HAP-1 (cell line): Measurements from ENCODE around the gene PLEKHM3.

Source experiments
- DNase-seq, 2 experiments: peaks; one replicate each; pipeline ENCODE4 v3.0.0-alpha.2; 2016 to 2020; ENCODE audit warnings: low spot score in 2 of 2
- H3K27me3 ChIP-seq: fragments of 250-450 bp; sonication (Bioruptor Pico); 2 replicates; pipeline ENCODE4 v1.5.1; 2020; ENCODE audit warnings: low read depth, mild to moderate bottlenecking, moderate library complexity
- H3K36me3 ChIP-seq: fragments of 250-450 bp; sonication (Bioruptor Pico); replicated peaks from 2 replicates; pipeline ENCODE4 v1.5.1; 2020; ENCODE audit warnings: mild to moderate bottlenecking
- H3K4me1 ChIP-seq: fragments of 250-450 bp; sonication (Bioruptor Pico); 2 replicates; pipeline ENCODE4 v1.5.1; 2020; ENCODE audit warnings: mild to moderate bottlenecking
- H3K4me3 ChIP-seq: fragments of 250-450 bp; sonication (Bioruptor Pico); 2 replicates; pipeline ENCODE4 v1.5.1; 2020; ENCODE audit warnings: mild to moderate bottlenecking, moderate library complexity
- H3K9me3 ChIP-seq: fragments of 250-450 bp; sonication (Bioruptor Pico); 2 replicates; pipeline ENCODE4 v1.5.1; 2020; ENCODE audit warnings: mild to moderate bottlenecking, moderate library complexity
- in situ Hi-C: fragments of 300-500 bp; cut with MboI; formaldehyde crosslinking; loops from 3 replicates; pipeline ENCODE4 v1.14.3; 2020; ENCODE audit warnings: low sequenced_read_pairs, inconsistent platforms, mixed read lengths

The PLEKHM3 gene

GRCh38 chr2:207867056-207867455 lies 158.3 kb downstream of the PLEKHM3 start:
- Histone ChIP-seq H3K36me3 (no peaks in the 10 kb centered on the region), H3K4me1 (no peaks in the 10 kb centered on the region), H3K9me3 (no peaks in the 10 kb centered on the region), H3K27me3 (no peaks in the 10 kb centered on the region), H3K4me3 (no peak overlapping the region)
- in situ Hi-C loops: no loop called here
- no peak for DNase-seq

GRCh38 chr2:207865210-207865609 lies 160.1 kb downstream of the PLEKHM3 start:
- H3K36me3 ChIP-seq: no peaks in the 10 kb centered on the region
- in situ Hi-C loops: no loop called here
- no peaks in the 10 kb centered on the region for H3K4me1 ChIP-seq
- no peaks in the 10 kb centered on the region for H3K27me3 ChIP-seq
- H3K9me3 ChIP-seq: no peaks in the 10 kb centered on the region
- no peak for DNase-seq
- H3K4me3 ChIP-seq: no peak overlapping the region

- H3K27me3 ChIP-seq: no peaks in the 10 kb centered on the region
- H3K36me3 ChIP-seq: no peaks in the 10 kb centered on the region
- H3K4me3 ChIP-seq: no peak overlapping the region
- H3K9me3 ChIP-seq: no peaks in the 10 kb centered on the region
- H3K4me1 ChIP-seq: no peaks in the 10 kb centered on the region
- no peak for DNase-seq
- in situ Hi-C loops: no loop called here
Measured at GRCh38 chr2:207863345-207863744, 162.0 kb downstream of the PLEKHM3 start.

- in situ Hi-C loops: no loop called here
- Histone ChIP-seq H3K4me3 (no peak overlapping the region), H3K27me3 (no peaks in the 10 kb centered on the region), H3K4me1 (no peaks in the 10 kb centered on the region), H3K36me3 (no peaks in the 10 kb centered on the region), H3K9me3 (no peaks in the 10 kb centered on the region)
- no peak for DNase-seq
Measured at GRCh38 chr2:207861789-207862188, 163.5 kb downstream of the PLEKHM3 start.

GRCh38 chr2:207860685-207861084 lies 164.6 kb downstream of the PLEKHM3 start:
- DNase-seq: no peak
- no peaks in the 10 kb centered on the region for H3K27me3 ChIP-seq
- H3K4me3 ChIP-seq: no peak overlapping the region
- H3K9me3 ChIP-seq: no peaks in the 10 kb centered on the region
- in situ Hi-C loops: no loop called here
- H3K36me3 ChIP-seq: no peaks in the 10 kb centered on the region
- H3K4me1 ChIP-seq: no peaks in the 10 kb centered on the region

- DNase-seq: no peak
Measured at GRCh38 chr2:207855591-207855990, 169.7 kb downstream of the PLEKHM3 start.

GRCh38 chr2:207854484-207855440 lies 170.6 kb downstream of the PLEKHM3 start:
- no peaks in the 10 kb centered on the region for H3K9me3 ChIP-seq
- no peaks in the 10 kb centered on the region for H3K27me3 ChIP-seq
- no peak overlapping the region for H3K4me3 ChIP-seq
- H3K36me3 ChIP-seq: no peaks in the 10 kb centered on the region
- peaks cover 21% of the 10 kb centered on the region for H3K4me1 ChIP-seq
- no peak for DNase-seq
- in situ Hi-C loops: no loop called here

More at GRCh38 chr2:207855591-207855990, 169.7 kb downstream of the PLEKHM3 start:
- Histone ChIP-seq H3K27me3 (no peaks in the 10 kb centered on the region), H3K4me3 (no peak overlapping the region), H3K9me3 (no peaks in the 10 kb centered on the region), H3K36me3 (no peaks in the 10 kb centered on the region), H3K4me1 (peaks cover 15% of the 10 kb centered on the region)
- in situ Hi-C loops: no loop called here

- H3K9me3 ChIP-seq: no peaks in the 10 kb centered on the region
- no peaks in the 10 kb centered on the region for H3K36me3 ChIP-seq
- in situ Hi-C loops: no loop called here
- no peak for DNase-seq
- H3K4me3 ChIP-seq: no peak overlapping the region
- H3K27me3 ChIP-seq: no peaks in the 10 kb centered on the region
- peaks cover 24% of the 10 kb centered on the region for H3K4me1 ChIP-seq
Measured at GRCh38 chr2:207852791-207853190, 172.5 kb downstream of the PLEKHM3 start.

- Histone ChIP-seq H3K4me1 (peaks cover 33% of the 10 kb centered on the region), H3K36me3 (no peaks in the 10 kb centered on the region), H3K27me3 (no peaks in the 10 kb centered on the region), H3K9me3 (no peaks in the 10 kb centered on the region), H3K4me3 (no peak overlapping the region)
- no peak for DNase-seq
- in situ Hi-C loops: no loop called here
Measured at GRCh38 chr2:207849443-207849842, 175.9 kb downstream of the PLEKHM3 start.

GRCh38 chr2:207848545-207848928 lies 176.8 kb downstream of the PLEKHM3 start:
- no peaks in the 10 kb centered on the region for H3K36me3 ChIP-seq
- no peaks in the 10 kb centered on the region for H3K27me3 ChIP-seq
- H3K9me3 ChIP-seq: no peaks in the 10 kb centered on the region
- in situ Hi-C loops: no loop called here
- H3K4me1 ChIP-seq: peaks cover 33% of the 10 kb centered on the region
- DNase-seq: no peak
- H3K4me3 ChIP-seq: no peak overlapping the region

- Histone ChIP-seq H3K27me3 (no peaks in the 10 kb centered on the region), H3K4me1 (peaks cover 33% of the 10 kb centered on the region), H3K9me3 (no peaks in the 10 kb centered on the region), H3K36me3 (no peaks in the 10 kb centered on the region), H3K4me3 (no peak overlapping the region)
- peak; percentile 13 to 45 for DNase-seq
- in situ Hi-C loops: no loop called here
Measured at GRCh38 chr2:207847807-207848544, 177.4 kb downstream of the PLEKHM3 start.

- in situ Hi-C loops: no loop called here
Measured at GRCh38 chr2:207847098-207847806, 178.1 kb downstream of the PLEKHM3 start.

GRCh38 chr2:207845202-207845864 lies 180.0 kb downstream of the PLEKHM3 start:
- peaks cover 23% of the 10 kb centered on the region for H3K4me1 ChIP-seq
- H3K27me3 ChIP-seq: no peaks in the 10 kb centered on the region
- no peak for DNase-seq
- in situ Hi-C loops: no loop called here
- no peak overlapping the region for H3K4me3 ChIP-seq
- H3K36me3 ChIP-seq: no peaks in the 10 kb centered on the region
- no peaks in the 10 kb centered on the region for H3K9me3 ChIP-seq

More at GRCh38 chr2:207847098-207847806, 178.1 kb downstream of the PLEKHM3 start:
- Histone ChIP-seq H3K4me3 (no peak overlapping the region), H3K4me1 (peaks cover 33% of the 10 kb centered on the region), H3K9me3 (no peaks in the 10 kb centered on the region), H3K36me3 (no peaks in the 10 kb centered on the region), H3K27me3 (no peaks in the 10 kb centered on the region)
- no peak for DNase-seq
